ENCODE results near the gene IFNA2.

DNA sequence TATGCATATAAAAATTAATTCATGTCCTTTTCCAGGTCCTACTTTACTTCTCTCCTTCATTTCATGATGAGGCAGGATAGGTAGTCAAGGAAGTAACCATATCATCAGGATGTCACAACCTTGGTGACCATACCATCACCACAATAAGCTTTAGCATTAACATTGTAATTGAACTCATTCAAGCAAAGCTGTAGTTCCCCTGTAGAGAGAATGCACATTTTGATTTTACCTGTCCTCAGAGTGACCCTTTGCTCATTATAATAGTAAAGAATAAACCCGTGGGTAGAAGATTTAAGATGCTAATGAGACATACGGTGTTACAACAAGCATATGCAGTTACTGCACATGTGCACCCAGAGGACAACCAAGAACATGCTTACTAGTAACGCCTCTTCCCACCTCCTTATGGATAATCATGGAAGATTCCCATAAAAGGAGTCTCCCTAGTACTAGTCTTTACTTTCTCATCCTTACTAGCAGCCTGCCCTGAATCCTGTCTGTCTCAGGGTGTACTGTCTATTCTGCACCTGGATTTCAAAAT is 36.7 kb downstream of the IFNA2 start:
- TF ChIP-seq, protein P1, sequence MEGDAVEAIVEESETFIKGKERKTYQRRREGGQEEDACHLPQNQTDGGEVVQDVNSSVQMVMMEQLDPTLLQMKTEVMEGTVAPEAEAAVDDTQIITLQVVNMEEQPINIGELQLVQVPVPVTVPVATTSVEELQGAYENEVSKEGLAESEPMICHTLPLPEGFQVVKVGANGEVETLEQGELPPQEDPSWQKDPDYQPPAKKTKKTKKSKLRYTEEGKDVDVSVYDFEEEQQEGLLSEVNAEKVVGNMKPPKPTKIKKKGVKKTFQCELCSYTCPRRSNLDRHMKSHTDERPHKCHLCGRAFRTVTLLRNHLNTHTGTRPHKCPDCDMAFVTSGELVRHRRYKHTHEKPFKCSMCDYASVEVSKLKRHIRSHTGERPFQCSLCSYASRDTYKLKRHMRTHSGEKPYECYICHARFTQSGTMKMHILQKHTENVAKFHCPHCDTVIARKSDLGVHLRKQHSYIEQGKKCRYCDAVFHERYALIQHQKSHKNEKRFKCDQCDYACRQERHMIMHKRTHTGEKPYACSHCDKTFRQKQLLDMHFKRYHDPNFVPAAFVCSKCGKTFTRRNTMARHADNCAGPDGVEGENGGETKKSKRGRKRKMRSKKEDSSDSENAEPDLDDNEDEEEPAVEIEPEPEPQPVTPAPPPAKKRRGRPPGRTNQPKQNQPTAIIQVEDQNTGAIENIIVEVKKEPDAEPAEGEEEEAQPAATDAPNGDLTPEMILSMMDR (IDR thresholded peaks at IDR 0.05; ENCODE audit: borderline replicate concordance, extremely low read depth, low read length, poor library complexity, severe bottlenecking): no peak
- TF ChIP-seq EZH2 (IDR thresholded peaks at IDR 0.05; ENCODE audit: borderline replicate concordance, low read depth, low read length, severe bottlenecking): no peak

All from DND-41 (cell line).